NB4 (cell line): ENCODE measurements around the gene CPNE2.
A peak's percentile ranks its signal among the peaks of the same experiment; 100 is the strongest.

ENCODE experiments used
- DNase-seq: peaks from one replicate; pipeline ENCODE4 v3.0.0; 2010; ENCODE audit warnings: low read depth
- H3K4me3 ChIP-seq: one replicate; pipeline ENCODE4 v1.5.1; 2011; ENCODE audit warnings: mild to moderate bottlenecking, low read depth, low read length, moderate library complexity
- MYC ChIP-seq: IDR thresholded peaks from 2 replicates; pipeline ENCODE4 v1.6.1; 2011; ENCODE audit warnings: low read depth, low read length
- POLR2A ChIP-seq: IDR thresholded peaks from 2 replicates; pipeline ENCODE4 v1.6.1; 2011; ENCODE audit warnings: mild to moderate bottlenecking; ENCODE audit not compliant: insufficient read length; ENCODE audit errors: extremely low read depth
- TF ChIP-seq, protein P1 (sequence below): IDR thresholded peaks from 2 replicates; pipeline ENCODE4 v1.6.1; 2011; ENCODE audit warnings: low read depth, low read length
- TF ChIP-seq, protein P2 (sequence below): IDR thresholded peaks from one replicate; pipeline ENCODE4 v1.5.1; 2012; ENCODE audit warnings: low read depth, low read length

The CPNE2 gene

DNA sequence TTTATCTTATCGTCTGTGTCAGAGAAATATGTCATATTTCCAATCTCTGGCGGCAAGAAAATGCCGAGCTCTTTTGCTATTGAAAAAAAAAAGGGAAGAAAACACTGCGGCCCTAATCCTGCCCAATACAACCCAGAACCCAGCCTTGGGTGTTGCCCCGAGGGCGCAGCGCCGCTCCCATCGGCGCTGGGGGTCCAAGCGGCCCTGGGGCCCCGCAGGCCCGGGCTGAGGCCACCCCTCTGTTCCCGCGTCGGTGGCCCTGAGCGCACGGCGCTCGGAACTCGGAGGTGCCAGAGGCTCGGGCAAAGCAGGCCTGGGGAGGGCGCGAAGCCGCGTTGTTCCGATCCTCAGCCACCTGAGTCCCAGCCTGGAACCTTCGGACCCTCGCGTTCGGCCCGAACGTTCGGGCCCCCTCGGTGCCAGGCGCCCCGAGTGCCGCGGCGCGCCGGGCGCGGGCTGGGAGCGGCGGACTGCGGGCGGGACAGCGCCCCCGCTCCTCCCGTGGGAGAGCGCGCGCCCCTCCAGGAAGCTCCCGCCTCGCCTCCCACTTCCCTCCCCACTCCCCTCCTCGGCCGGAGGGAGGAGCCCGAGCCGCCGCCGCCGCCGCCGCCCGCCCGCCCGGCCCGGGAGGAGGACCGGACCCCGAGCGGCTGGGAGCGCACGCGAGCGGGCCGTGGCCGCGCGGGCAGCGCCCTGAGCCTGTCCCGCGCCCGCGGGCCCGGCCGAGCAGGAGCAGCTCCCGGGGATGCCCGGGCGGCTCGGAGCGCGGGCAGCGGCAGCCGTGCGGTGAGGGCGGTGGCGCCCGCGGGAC is at the start of gene CPNE2:
CPNE2 (plus strand) TSS at position 609 of the 811 bp plus-strand sequence. CDS start 18,160 bp downstream, outside the sequence.
- peak; percentile 85 for DNase-seq
- H3K4me3 ChIP-seq, result peak within 1 kb of the TSS; percentile 67
- TF ChIP-seq, protein P1, sequence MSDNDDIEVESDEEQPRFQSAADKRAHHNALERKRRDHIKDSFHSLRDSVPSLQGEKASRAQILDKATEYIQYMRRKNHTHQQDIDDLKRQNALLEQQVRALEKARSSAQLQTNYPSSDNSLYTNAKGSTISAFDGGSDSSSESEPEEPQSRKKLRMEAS, result no peak
- TF ChIP-seq, protein P2, sequence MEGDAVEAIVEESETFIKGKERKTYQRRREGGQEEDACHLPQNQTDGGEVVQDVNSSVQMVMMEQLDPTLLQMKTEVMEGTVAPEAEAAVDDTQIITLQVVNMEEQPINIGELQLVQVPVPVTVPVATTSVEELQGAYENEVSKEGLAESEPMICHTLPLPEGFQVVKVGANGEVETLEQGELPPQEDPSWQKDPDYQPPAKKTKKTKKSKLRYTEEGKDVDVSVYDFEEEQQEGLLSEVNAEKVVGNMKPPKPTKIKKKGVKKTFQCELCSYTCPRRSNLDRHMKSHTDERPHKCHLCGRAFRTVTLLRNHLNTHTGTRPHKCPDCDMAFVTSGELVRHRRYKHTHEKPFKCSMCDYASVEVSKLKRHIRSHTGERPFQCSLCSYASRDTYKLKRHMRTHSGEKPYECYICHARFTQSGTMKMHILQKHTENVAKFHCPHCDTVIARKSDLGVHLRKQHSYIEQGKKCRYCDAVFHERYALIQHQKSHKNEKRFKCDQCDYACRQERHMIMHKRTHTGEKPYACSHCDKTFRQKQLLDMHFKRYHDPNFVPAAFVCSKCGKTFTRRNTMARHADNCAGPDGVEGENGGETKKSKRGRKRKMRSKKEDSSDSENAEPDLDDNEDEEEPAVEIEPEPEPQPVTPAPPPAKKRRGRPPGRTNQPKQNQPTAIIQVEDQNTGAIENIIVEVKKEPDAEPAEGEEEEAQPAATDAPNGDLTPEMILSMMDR, result no peak
- TF ChIP-seq MYC (no peak), POLR2A (peak; percentile 40)

DNA sequence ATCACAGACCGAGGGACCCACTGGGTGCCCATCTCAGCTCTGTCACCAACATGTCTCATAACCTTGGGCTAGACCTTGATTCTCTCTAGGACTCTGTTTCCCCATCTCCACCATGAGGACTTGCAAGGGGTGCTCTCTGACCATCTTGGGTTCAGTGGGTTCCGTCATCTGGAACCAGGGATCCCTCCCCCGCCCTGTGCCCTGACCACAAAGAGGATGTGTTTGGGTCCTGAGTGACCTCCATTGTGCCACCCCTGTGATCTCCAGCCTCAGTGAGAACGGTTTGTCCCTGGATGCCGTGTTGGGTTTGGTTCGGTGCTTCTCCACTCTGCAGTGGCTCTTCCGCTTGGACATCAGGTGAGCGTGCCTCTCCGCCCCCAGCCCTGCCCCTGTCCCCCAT is 49.1 kb upstream of the CPNE2 start:
- DNase-seq, result peak; percentile 53
- TF ChIP-seq POLR2A, result no peak
- TF ChIP-seq, protein P1, result peak; percentile 24; the same call in 1 of the 2 replicates
- peak overlapping the region; percentile 65 for H3K4me3 ChIP-seq

GRCh38 chr16:57044931-57045693 is 47.3 kb upstream of the CPNE2 start:
- TF ChIP-seq, protein P1, result no peak
- TF ChIP-seq POLR2A (no peak), MYC (no peak)
- TF ChIP-seq, protein P2, result no peak
- no peak for DNase-seq
- no peak overlapping the region for H3K4me3 ChIP-seq

DNA sequence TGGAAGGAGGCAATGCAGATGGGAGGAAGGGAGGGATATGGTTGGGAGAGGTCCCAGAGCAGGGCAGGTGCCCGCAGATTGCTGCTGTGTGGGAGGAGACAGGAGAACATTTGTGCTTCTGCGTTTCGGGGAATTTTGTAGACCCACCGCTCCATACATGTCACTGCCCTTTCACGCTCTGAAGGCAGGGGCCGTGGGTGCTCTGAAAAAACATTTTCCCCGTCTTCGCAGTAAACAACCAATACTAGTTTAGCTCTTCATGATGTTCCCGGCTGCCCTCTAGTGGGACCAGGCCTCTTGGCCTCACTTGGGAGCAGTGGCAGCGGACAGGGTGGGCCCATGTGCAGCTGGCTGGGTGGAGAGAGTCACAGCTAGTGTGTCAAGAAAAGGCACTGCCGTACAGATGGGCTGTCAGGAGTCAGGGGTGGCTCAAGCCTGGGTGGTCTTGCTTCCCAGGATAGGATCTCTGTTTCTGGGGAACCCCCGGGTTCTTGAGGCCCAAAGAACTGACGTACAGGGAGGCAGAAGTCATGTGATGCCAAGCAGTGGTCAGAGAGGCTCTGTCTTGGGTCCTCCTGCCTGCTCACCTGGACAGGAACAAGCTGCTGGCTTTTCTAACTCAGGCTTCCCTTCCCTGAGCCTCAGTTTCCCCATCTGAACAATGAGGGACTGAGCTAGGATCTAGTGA is 46.5 kb upstream of the CPNE2 start:
- DNase-seq, result peak; percentile 66
- H3K4me3 ChIP-seq, result no peak overlapping the region
- no peak for TF ChIP-seq MYC
- TF ChIP-seq POLR2A, result no peak
- TF ChIP-seq, protein P1, result peak; percentile 45; the same call in 1 of the 2 replicates
- TF ChIP-seq, protein P2, result peak; percentile 45

DNA sequence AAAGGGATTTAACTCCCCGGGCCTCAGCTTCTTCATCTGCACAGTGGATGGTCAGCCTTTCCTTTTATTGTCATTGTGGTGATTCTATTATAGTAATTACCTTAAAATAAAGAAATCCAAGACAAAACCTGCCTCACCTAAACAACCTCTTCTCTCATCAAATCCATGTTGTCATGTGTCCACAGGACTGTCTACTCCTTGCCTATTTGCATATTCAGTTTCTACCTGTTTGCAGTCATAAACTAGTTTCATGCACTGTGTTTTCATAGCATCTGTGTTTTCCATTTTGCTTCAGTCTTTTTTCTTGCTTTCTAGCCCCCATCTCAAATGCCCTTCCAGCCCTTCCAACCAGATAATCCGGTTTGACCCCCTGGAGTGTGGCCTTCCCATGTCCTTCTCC is 44.3 kb upstream of the CPNE2 start:
- TF ChIP-seq, protein P2, result no peak
- TF ChIP-seq MYC (no peak), POLR2A (no peak)
- TF ChIP-seq, protein P1, result no peak
- no peak for DNase-seq
- H3K4me3 ChIP-seq, result no peak overlapping the region
